Stimulated activated naive CD8-positive, alpha-beta T cell treated with anti-CD3 and anti-CD28 coated beads, Interleukin-15, amount 100 ng/mL, for 72 hours (primary cell): ENCODE data around the gene MFAP4.

Experiments
- ATAC-seq: fragments of 150-1000 bp; cut with Tn5 transposase; 2 replicates; pipeline ENCODE4 v1.10.0; 2021; ENCODE audit warnings: mild to moderate bottlenecking, moderate library complexity
- DNase-seq, 2 donors: peaks; one replicate each; pipeline ENCODE4 v3.0.0; 2021 to 2022
- H3K27ac Mint-ChIP-seq, 2 donors: one replicate each; pipeline ENCODE4 v1.8.0; 2022; ENCODE audit warnings: mild to moderate bottlenecking in 2 of 2, mixed read lengths in 2 of 2, moderate library complexity in 2 of 2
- H3K27me3 Mint-ChIP-seq: one replicate; pipeline ENCODE4 v1.8.0; 2022; ENCODE audit warnings: mixed read lengths
- H3K4me1 Mint-ChIP-seq: one replicate; pipeline ENCODE4 v1.8.0; 2022; ENCODE audit warnings: mild to moderate bottlenecking, mixed read lengths
- H3K4me3 Mint-ChIP-seq, 2 donors: one replicate each; pipeline ENCODE4 v1.8.0; 2022; ENCODE audit warnings: mild to moderate bottlenecking in 2 of 2, mixed read lengths in 2 of 2, moderate library complexity in 1 of 2
- H3K9me3 Mint-ChIP-seq, 2 donors: one replicate each; pipeline ENCODE4 v1.8.0; 2022; ENCODE audit warnings: mixed read lengths in 2 of 2

Gene MFAP4

DNA sequence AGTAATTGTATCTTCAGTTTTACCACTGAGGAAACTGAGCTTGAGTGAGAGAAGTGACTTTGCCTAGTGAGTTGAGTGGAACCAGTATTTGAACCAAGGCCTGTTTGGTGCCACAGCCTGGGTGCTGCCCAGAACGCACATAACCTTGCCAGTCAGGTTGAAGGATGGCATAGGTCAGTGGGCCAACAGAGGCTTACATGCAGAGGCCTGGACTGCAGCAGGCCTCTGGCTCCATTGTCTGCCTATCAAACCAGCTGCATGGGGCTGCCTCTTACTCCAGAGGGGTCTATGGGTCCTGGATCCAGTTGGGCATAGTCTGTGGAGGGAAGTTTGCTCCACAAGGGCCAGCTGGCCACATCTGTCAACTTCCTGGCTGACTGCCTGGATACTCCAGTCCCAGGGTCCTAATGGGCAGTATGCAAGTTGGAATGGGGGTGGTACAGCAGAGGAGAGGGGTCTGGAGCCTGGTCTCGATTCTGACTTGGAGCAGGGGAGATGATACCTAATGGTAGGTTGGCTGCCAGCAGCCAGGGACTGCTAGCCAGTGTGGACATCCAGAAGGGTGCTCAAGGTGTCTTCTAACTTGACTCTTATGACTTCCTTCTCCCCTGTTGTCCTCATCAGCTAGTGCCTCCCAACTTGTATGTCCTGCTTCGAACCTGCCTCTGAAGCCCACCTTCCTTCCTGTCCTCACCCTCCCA lies 12.9 kb upstream of the MFAP4 start:
- Mint-ChIP-seq H3K9me3 (peaks cover 0 to 4% of the 10 kb centered on the region in 2 donors), H3K4me1 (no peaks in the 10 kb centered on the region), H3K27ac (no peak overlapping the region), H3K4me3 (no peak overlapping the region), H3K27me3 (peaks cover 8% of the 10 kb centered on the region)
- ATAC-seq (no peak), DNase-seq (no peak)

DNA sequence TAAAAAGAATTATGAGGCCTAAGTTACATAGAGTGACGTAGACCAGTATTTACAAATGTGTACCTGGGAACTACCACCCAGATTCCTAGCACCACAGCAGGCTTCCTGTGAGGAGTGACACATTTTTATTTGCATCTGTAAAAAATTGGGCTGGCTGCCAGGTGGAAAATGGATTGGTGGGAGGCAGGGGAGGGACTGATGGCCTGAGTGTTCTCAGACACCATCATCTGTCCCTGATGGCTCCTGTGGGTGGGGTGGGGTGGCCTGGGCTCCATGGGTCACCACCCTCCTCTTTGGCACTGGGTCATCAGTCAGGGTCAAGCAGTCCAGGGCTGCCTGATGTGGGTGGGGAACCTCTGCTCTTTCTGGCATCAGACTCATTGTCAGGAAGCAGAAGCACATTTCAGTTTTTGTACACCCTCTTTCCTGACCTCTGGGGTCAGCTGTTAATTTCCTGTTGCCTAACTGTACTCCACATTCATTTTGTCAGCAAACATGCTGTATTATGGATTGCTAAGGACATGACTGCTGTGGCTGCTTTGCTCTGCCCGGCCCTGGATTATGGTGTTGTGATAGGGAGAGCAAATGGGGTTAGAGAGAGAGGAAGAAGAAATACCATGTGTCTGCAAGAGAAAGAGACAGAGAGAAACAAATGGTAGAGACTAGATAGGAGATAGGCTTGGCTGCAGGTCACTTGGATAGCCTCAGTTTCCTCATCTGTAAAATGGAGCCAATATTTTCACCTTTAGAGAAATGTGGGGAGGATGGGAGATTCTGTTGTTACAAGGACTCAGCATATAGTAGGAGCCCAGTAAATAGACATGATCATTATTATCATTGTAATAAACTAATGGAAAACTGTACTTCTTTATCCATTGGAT lies 11.6 kb upstream of the MFAP4 start:
- ATAC-seq (no peak), DNase-seq (no peak)
- H3K4me3 Mint-ChIP-seq: no peak overlapping the region
- H3K9me3 Mint-ChIP-seq: peaks cover 0 to 1% of the 10 kb centered on the region in 2 donors
- no peaks in the 10 kb centered on the region for H3K4me1 Mint-ChIP-seq
- no peak overlapping the region for H3K27ac Mint-ChIP-seq
- peaks cover 8% of the 10 kb centered on the region for H3K27me3 Mint-ChIP-seq

- no peak for DNase-seq
- Mint-ChIP-seq H3K9me3 (no peaks in the 10 kb centered on the region), H3K4me3 (no peak overlapping the region), H3K4me1 (no peaks in the 10 kb centered on the region), H3K27ac (no peak overlapping the region), H3K27me3 (peaks cover 8% of the 10 kb centered on the region)
- ATAC-seq: no peak
These were observed 10.6 kb upstream of the MFAP4 start for GRCh38 chr17:19397556-19398041.

DNA sequence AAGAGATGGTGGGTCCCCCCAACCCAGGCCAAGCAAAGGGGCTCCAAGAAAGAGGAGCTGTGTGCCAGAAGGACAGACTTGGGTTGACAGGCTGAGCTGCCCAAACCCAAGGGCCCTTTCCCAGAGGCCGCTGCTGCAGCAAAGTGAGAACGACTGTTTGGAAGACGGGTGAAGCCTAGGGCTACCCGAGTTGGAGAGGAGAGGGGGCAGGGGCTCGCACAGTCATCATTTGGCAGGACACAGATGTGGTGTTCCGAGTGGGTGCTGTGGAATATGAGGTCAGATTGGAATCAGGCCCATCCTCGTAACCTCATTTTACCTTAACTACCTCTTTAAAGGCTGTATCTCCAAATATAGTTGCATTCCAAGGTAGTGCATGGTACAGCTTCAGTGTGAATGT lies 5.3 kb upstream of the MFAP4 start:
- Mint-ChIP-seq H3K27me3 (peaks cover 29% of the 10 kb centered on the region), H3K9me3 (no peaks in the 10 kb centered on the region), H3K27ac (no peak overlapping the region), H3K4me3 (no peak overlapping the region), H3K4me1 (peaks cover 9% of the 10 kb centered on the region)
- DNase-seq (no peak), ATAC-seq (no peak)

DNA sequence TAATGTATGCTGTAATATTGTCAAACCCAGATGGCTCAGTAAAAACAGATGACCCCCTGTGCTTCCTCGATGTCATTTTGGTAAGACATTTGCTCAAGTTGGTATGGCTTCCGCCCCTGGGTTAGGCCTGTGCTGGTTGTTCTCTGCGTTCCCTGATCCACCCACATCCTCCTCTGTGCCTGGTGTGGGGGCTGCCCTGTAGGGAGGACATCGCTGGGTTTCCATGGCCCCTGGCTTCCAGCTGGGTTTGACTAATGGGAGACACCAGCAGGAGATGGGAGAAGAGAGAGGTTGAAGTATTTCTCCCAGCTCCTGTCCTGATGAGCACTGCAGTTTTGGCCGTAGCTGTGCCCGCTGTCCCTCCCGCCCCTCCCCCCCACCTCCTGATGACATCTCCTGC lies 4.4 kb upstream of the MFAP4 start:
- Mint-ChIP-seq H3K9me3 (no peaks in the 10 kb centered on the region), H3K4me1 (peaks cover 18% of the 10 kb centered on the region), H3K27me3 (peaks cover 38% of the 10 kb centered on the region), H3K4me3 (no peak overlapping the region), H3K27ac (no peak overlapping the region)
- ATAC-seq (no peak), DNase-seq (no peak)

DNA sequence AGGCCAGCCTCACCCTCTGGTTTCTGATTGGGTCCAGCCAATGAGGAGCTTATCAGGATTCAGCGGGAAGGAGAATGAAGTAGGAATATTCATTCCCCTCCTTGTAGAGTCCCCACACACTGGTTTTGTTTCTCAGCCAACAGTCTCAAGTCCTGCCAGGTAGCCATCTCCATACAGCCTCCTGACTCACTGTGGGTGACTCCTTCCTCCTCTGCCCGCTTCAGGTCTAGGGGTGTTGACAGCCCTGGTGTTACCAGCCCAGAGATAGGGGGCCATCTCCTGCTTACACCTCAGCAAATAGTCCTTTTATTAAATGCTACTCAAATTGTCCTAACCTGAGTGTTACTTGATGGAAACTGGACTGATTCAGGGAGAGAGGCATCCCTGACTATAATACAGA lies 4.0 kb upstream of the MFAP4 start:
- Mint-ChIP-seq H3K9me3 (no peaks in the 10 kb centered on the region), H3K27me3 (peaks cover 38% of the 10 kb centered on the region), H3K27ac (no peak overlapping the region), H3K4me1 (peaks cover 22% of the 10 kb centered on the region), H3K4me3 (no peak overlapping the region)
- ATAC-seq: no peak
- DNase-seq: no peak

DNA sequence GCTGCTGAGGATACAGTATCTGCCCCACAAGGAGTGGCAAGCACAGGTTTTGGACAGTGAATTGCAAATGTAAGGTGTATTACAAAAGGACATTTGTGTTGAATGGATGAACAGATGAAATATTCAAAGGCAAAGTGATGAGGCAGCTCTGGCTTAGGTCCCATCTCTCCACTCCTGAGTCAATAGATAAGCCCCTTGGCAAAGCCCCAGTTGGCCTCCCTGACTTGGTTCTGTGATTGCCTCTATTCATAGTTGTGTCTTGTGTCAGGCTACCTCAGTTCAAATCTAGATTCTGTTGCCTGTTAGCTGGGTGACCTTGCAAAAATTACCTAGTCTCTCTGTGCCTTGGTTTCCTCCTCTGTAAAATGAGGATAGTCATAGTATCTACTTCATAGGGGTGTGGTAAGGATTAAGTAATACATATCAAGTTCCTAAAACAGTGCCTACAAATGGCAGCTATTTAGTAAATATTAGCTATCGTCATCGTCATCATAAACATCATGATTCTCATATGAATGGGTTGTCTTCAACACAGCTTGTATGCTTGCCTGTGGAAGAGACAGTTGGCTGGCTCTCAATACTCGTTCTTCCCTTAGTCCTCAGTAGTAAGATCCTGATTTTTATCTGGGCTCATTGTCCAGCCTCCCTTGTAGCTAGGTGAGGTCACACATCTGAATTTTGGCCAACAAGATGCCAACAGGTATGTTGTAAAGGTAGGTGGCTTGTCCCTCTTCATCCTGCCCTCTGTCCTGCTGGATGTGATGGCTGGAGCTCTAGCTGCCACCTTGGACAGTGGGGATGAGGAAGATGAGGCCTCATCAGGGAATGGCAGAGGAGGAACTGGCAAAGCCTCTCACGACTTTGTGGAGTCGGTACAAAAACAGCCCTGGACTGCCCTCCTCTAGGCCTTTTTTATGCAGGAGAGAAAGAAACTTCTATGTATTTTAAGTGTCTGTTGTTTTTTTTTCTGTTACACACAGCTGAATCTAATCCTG lies 2.1 kb upstream of the MFAP4 start:
- Mint-ChIP-seq H3K4me1 (peaks cover 29% of the 10 kb centered on the region), H3K27ac (no peak overlapping the region), H3K9me3 (no peaks in the 10 kb centered on the region), H3K27me3 (peaks cover 38% of the 10 kb centered on the region), H3K4me3 (no peak overlapping the region)
- no peak for ATAC-seq
- DNase-seq: no peak

DNA sequence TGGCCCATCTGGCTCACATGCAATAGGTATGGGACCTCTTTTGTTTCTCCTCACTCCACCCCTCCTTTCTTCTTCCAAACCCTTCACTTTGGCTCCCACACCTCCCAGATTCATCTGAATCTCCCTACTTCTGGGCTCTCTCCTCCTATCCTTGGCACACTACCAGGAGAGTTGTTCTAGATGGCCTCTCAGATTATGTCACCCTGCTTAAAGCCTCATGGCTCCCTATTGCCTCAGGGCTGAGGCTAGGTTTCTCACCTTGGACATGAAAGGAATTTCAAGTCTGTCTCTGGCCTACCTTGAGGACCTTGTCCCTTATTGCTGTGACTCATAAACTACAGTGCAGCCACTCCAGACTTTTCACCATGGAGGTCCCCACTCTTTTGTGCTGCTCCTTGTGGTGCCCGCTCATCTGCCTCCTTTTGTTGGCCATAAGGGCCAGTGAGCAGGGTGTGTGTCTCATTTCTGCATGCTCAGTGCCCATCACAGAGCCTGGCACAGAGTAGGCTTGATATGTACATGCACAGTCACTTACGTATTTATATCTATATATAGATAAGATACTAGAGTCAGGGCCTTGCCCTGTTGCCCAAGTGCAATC lies 1.0 kb upstream of the MFAP4 start:
- Mint-ChIP-seq H3K27me3 (peaks cover 38% of the 10 kb centered on the region), H3K4me1 (peaks cover 29% of the 10 kb centered on the region), H3K9me3 (no peaks in the 10 kb centered on the region), H3K4me3 (peak overlapping the region in 1 of 2 donors; percentile 43), H3K27ac (peak overlapping the region; percentile 93 to 96)
- DNase-seq (no peak), ATAC-seq (no peak)

GRCh38 chr17:19386051-19386929 lies 700 bp downstream of the MFAP4 start:
- H3K27me3 Mint-ChIP-seq: peaks cover 31% of the 10 kb centered on the region
- H3K9me3 Mint-ChIP-seq: no peaks in the 10 kb centered on the region
- H3K4me1 Mint-ChIP-seq: peaks cover 29% of the 10 kb centered on the region
- ATAC-seq: no peak
- DNase-seq: no peak
- H3K4me3 Mint-ChIP-seq: no peak overlapping the region
- H3K27ac Mint-ChIP-seq: no peak overlapping the region

DNA sequence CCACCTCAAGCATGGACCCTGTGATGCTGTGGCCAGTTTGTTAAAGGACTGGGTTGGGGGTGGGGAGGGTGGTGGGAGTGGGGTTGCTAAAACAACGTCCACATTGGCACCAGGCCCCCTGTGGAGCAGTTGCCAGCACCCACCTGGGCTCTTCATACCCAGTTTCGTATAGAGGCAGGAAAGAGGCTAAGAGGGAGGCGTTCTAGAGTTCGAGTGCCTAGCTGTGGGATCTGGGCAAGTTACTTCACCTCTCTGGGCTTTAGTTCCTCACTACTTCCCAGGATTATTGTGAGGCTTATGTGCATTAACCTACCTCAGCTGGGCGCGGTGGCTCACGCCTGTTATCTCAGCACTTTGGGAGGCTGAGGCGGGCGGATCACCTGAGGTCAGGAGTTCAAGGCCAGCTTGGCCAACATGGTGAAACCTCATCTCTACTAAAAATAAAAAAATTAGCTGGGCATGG lies 1.4 kb downstream of the MFAP4 start:
- Mint-ChIP-seq H3K4me1 (peaks cover 29% of the 10 kb centered on the region), H3K4me3 (no peak overlapping the region), H3K9me3 (no peaks in the 10 kb centered on the region), H3K27ac (no peak overlapping the region), H3K27me3 (peaks cover 31% of the 10 kb centered on the region)
- ATAC-seq: no peak
- no peak for DNase-seq

DNA sequence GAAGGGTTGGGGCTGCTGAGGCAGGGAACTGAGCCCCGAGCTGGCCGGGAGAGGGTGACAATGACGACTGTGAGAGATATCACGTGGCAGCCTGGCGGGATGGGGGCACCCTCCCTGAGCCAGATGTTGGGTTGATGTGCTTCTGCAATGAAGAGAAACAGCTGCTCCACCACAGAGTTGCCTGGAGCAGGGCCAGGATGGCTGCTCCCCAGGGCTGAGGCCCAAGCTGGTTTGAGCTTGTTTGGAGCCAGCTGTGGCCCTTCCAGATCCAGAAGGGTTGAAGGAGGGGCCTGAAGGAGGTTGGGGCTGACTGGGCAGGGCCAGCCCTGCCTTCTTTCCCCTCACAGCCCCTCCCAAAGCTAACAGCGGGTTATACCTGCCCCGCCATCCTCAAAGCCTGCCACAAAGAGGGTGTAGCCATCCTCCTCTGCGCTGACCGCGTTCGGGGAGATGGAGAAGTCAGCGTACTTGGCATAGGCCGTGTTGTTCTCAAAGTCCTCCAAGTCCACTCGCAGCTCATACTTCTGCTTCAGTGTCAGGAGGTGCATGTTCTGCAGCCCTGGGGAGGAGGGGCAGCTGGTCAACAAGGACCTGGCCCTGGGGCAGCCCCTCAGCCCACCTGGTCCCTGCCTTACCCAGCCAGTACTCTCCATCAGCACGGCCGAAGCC lies 2.1 kb downstream of the MFAP4 start:
- Mint-ChIP-seq H3K4me3 (no peak overlapping the region), H3K9me3 (no peaks in the 10 kb centered on the region), H3K27ac (no peak overlapping the region), H3K27me3 (peaks cover 28% of the 10 kb centered on the region), H3K4me1 (peaks cover 29% of the 10 kb centered on the region)
- ATAC-seq: no peak
- no peak for DNase-seq

GRCh38 chr17:19383681-19384470 lies 3.1 kb downstream of the MFAP4 start:
- H3K4me3 Mint-ChIP-seq: no peak overlapping the region
- H3K27me3 Mint-ChIP-seq: peaks cover 19% of the 10 kb centered on the region
- no peak for ATAC-seq
- DNase-seq: no peak
- H3K4me1 Mint-ChIP-seq: peaks cover 38% of the 10 kb centered on the region
- no peak overlapping the region for H3K27ac Mint-ChIP-seq
- no peaks in the 10 kb centered on the region for H3K9me3 Mint-ChIP-seq
